ENCODE measurements around the gene PRKCH.

GRCh38 chr14:61406198-61406597, 84.8 kb downstream of the PRKCH start:
- TF ChIP-seq, protein P1, sequence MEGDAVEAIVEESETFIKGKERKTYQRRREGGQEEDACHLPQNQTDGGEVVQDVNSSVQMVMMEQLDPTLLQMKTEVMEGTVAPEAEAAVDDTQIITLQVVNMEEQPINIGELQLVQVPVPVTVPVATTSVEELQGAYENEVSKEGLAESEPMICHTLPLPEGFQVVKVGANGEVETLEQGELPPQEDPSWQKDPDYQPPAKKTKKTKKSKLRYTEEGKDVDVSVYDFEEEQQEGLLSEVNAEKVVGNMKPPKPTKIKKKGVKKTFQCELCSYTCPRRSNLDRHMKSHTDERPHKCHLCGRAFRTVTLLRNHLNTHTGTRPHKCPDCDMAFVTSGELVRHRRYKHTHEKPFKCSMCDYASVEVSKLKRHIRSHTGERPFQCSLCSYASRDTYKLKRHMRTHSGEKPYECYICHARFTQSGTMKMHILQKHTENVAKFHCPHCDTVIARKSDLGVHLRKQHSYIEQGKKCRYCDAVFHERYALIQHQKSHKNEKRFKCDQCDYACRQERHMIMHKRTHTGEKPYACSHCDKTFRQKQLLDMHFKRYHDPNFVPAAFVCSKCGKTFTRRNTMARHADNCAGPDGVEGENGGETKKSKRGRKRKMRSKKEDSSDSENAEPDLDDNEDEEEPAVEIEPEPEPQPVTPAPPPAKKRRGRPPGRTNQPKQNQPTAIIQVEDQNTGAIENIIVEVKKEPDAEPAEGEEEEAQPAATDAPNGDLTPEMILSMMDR (IDR thresholded peaks at IDR 0.05) = no peak
- no peak for TF ChIP-seq POLR2AphosphoS5 (IDR thresholded peaks at IDR 0.05)
